Eye (tissue), 1 donor: ENCODE results near the gene GAPDH.
A peak's percentile ranks its signal among the peaks of the same experiment; 100 is the strongest.
"Not testable (repeated sequence)": the region's sequence is repeated elsewhere in the genome, so short reads cannot be mapped to it uniquely, and the experiment has no call there.

Experiments
- DNase-seq: peaks from one replicate; pipeline ENCODE4 v3.0.0-alpha.2; 2015

The GAPDH gene

DNA sequence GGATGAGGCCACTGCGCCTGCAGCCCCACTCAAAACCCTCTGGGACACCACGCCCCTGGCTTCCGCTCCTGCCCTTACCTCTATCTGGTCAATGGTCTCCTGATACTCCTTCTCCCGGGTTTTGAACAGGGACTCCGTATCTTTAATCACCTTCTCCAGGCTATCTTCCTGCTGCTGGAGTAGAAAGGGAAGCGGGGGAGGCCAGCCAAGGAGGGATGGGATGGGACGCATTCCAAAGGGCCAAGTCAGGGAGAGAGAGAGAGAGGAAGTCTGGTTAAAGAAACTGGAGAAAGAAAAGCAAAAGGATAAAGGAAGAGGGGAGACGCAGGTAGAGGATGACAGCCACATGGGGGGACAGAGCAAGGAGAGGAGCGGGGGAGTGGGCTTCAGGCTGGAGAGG, 13.7 kb downstream of the GAPDH start:
- no peak for DNase-seq

DNA sequence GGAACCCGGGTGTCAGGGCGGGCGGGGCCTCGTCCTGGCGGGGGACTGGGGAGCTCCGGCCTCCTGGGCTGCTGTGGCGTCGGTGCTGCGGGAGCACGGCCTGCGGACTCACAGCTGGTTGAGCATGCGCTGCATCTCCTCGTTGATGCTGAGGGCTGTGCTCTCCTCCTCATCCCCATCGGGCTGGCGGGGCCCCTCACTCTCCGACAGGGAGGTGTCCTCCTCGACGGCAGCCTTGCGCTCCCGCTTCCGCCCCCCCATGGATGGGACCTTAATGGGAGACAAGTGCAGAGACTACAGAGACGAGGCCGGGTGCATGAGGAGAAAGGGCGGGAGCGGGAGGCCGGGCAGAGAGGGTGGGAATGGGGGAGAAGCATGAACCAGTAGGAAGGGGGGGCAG, 14.2 kb downstream of the GAPDH start:
- DNase-seq: no peak

DNA sequence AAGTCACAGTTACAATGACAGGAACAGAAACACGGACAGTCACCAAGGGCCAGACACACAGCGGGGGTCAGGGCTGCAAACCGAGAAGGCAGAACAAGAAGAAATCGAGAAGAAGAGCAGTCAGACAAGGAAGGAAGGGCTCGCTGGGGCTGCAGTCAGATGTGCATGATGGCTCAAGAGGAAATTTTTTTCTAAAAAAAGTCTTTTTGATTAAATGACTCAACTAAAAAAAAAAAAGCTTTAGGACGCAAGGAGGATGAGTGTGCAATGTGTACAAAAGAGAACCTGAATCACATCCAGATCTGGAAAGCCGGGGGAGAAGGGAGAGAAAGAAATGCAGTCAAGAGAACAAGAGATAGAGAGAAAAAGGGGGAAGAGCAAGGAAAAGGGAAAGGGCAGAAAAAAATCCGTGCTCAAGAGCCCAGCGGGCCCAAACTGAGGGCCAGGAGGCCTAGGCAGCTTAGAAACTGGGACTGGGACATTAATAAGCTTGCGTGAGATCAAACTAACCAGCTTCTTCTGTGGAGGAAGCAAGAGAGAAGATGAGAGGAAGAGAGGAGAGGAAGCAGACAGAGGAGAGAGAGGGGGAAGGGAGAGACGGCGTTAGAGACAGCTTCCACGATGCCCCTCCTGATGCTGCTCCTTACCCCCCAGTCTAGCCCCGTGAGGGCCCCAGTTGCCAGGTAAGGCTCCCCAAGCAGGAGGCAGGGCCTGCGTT, 14.8 kb downstream of the GAPDH start:
- DNase-seq: no peak

DNA sequence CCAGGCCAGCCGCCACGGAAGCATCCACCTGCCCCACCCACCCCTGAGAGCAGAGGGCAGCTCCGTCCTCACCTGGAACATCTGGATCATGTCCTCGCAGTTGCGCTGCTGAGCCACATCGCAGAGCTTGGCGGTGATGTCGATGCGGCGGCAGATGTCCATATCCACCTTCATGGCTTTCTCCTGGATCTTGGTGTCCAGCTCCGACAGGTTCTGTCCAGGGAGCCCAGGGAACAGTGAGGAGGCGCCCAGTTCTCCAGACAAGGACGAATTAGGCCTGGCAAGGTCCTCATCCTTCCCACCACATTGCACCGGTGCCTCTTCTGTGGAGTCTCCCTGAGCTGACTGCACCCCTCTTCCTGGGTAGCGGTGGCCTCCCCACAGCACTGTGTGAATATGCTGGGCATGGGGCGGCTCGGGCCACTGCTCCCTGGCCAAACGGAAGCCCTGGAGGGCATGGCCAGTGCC, 15.4 kb downstream of the GAPDH start:
- DNase-seq: no peak

DNA sequence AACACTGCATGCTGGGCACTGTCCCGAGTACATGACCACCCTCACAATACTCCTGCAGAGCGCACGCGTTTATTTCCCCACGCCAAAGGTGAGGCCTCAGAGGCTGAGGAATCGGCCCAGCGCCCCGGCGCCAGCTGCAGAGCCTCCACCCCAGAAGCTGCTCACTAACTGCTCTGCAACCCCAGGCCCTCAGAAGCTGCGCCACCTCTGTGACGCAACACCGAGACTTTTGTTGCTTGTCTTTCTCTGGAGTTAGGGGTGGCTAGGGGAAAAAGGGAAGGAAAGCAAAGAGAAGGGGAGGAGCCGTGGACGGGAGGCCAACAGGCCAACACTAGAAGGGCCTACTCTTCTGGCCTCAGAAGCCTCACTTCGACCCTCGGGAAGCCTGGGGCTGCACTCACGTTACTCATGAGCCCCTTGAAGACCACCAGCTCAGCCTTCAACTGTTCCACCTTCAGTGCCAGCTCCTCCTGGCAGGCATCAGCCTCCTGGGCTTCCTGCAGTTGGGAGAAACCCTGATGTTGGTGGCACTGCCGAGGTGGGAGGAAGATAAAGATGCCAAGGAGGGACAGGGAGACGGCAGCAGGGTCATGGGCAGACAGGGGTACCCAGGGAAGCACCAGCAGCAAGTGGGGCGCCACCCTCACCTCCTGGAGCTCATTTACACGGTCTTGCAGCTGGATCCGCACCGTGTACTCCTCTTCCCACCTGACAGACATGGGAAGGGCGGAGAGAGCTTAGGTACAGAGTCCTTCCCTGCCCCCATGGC, 16.2 kb downstream of the GAPDH start:
- no peak for DNase-seq

DNA sequence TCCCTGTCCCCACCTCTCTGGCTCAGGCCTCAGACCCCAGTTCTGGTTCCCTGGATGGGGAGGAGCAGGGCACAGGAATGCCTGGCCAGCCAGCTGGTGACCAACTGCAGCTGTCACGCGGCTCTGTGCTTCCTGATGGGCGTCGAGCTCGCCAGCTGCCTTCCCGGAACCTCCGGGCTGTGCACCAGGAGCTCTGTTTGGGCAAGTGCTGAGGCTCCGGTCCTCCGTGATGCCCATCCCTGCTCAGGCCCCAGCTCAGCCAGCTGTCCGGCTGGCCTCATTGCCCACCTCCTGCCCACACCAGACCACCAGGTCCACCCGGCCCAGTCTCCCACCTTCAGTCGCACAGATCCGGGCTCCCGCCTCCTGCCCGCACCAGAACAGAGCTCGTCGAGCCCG, 16.7 kb downstream of the GAPDH start:
- DNase-seq: no peak

DNA sequence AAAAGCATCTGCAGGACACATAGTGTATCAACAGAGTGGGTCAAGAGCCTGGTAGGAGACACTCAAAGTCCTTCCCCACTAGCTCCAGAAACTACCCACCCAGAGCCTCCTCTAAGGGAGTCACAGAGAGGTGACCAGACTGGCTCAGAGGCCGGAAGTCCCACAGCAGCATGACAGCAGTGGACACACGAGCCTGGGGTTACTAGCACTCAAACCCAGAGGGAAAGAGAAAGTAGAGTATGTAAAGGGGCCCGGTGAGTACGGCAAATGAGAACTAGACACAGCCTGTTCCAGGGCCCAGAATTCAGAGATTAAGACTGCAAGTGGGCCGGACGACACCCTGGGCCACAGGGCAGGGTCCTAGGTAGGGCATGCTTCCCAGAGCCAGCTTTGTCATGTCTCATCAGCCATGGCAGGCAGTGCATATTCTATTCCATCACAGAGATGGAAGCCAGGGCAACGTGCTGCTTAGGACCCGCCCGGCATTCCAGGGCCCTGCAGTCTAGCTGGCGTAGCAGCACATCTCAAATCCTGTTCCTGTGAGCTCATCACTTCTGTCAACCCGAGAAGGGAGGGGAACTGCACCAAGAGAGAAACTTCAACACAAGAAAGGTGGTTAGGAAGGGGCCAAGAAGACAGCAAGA, 17.3 kb downstream of the GAPDH start:
- no peak for DNase-seq

DNA sequence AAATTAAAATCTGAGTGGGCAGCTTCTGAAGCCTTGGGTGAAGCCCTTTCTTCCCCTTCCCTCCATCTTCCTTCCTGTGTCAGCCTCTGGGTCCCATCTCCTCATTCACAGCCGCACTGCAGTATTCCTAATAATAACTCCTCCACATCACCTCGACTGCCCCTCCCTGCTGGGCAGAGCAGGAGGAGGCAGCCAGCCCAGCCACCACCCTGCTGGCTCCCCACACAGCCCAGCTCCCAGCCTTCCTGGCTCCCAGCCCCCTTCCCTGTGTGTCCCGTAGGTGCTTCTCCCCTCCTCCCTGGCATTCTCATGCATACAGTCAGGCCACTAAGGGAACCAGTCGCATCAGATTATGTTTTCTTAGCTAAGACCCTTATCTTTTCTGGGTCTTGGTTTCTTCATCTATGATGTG, 17.8 kb downstream of the GAPDH start:
- no peak for DNase-seq

DNA sequence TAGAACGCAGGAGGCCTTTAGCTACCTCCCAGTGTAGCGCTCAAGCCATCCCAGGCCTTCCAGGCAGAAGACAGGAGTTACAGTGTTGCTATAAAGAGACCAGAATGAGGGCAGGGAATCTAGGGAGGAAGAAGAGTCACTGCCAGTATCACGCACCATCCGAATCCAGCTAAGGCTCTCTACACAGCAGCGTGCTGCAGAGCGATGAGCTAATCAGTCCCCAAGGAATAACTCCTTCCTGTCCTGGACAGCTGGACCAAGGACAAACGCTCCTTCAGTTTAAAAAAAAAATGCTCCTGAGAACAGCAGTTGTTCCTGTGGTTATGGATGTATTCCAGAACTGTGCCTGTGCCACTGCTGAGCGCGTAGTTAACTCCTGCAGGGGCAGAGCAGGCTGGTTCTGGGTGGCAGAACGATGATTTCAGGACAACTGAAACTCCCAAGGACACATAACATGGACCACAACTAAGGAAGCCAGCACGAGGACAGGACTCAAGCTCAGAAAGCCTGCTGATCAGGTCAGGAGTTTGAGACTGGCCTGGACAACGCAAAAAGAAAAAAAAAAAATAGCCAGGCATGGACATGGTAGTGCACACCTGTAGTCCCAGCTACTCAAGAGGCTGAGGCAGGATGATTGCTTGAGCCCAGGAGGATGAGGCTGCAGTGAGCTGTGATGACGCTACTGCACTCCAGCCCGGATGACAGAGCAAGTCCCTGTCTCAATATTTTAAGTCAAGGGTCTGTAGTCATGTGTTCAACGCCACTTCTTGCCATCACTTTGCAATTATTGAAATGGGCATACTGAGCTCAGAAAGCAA, 18.9 kb downstream of the GAPDH start:
- DNase-seq: peak; percentile 55

DNA sequence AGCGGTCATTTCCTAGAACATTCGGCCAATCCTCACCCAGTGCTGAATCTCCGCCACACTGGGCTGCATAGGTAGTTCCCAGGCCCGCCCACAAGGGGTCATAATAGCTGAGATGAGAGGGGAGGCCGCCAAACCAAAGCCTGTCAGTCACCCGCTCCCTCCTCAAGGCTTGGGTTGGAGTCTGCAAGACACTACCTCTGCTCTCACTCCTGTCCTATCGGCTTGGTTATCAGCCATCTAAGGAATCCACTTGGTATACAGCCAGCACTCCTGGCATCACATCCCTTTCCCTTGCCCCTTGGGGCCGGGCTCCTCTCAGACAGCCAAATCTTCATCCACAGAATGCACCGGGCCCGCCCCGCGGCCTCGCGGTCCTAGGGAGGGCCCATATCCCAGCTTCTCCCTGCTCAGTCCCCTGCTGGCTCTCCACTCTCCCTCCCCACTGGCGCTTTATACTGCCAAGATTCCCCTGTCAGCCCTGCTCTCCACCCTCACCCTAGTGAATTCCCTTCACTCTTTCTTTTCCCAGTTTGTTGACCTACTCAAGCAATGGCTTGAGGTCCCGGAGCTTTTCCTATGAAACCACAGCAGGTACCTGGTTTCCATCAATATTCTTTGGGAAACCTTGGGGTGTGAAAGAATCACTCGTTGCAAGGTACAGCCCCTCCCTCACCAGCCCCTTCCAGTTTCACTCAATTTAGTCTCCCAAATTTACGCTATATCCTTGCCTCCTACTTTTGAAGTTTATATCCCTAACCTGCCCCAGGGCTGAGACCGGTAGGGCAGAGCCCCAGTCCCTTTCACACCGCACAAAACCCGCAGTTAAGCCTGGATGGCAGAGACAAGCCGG, 20.1 kb downstream of the GAPDH start:
- peak; percentile 93 for DNase-seq

DNA sequence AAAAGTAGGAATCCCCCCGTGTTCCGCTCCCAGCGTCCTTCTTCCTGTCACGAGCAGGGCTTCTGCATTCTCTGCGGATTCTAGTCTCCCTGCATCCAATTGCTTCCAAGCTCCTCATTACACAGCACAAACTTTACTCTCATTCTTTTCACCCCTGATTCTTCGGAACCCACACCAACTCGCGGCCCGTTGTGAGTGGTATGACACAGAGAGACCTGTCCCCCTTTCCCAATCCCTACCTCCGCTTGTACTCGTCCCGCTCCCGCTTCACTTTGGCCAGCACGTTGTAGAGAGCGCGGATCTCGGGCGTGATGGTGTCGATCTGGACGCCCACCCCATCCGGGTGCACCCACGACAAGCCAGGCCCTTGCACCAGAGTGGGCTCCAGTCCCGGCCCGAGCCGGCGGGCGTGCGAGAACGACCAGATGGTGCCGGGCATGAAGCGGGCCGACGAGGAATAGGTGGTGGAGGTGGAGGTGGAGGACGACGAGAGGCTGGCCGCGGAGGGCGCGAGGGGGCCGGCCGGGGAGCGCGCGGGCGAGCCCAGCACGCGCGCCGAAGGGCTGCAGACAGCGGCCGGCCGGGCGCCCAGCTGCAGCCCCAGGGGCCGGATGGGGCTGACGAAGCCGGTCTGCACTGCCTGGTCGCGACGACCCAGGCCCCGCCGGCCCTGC, 20.8 kb downstream of the GAPDH start:
- DNase-seq: no peak

DNA sequence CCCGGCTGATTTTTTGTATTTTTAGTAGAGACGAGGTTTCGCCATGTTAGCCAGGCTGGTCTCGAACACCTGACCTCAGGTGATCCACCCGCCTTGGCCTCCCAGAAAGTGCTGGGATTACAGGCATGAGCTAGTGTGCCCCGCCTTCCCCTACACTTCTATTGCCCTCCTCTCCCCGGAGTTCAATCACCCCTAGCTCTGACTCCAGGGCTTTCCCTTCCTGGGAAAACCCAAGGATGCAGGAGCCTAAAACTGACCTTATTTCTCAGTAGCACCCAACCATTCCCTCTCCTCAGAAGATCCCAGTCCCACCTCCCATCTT, 22.1 kb downstream of the GAPDH start:
- DNase-seq: not testable (repeated sequence)

DNA sequence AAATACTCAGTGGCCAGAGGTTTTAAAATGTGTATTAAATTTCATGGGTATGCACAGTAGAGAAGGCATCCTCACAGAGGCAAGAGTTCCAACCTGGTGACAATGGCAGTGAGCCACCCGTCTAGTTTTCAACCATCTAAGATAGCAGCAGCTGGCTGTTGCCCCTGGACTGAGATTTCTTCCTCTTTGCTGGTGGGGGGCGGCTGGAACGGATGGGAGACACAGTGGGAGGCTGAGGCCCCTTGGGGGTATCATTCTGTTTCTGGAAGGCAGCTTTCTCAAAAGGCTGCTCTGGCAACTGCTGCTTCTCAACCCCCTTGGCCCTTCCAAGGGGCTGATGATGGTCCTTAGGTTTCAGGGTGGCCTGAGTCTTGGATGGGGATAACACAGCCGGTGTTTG, 22.5 kb downstream of the GAPDH start:
- no peak for DNase-seq

DNA sequence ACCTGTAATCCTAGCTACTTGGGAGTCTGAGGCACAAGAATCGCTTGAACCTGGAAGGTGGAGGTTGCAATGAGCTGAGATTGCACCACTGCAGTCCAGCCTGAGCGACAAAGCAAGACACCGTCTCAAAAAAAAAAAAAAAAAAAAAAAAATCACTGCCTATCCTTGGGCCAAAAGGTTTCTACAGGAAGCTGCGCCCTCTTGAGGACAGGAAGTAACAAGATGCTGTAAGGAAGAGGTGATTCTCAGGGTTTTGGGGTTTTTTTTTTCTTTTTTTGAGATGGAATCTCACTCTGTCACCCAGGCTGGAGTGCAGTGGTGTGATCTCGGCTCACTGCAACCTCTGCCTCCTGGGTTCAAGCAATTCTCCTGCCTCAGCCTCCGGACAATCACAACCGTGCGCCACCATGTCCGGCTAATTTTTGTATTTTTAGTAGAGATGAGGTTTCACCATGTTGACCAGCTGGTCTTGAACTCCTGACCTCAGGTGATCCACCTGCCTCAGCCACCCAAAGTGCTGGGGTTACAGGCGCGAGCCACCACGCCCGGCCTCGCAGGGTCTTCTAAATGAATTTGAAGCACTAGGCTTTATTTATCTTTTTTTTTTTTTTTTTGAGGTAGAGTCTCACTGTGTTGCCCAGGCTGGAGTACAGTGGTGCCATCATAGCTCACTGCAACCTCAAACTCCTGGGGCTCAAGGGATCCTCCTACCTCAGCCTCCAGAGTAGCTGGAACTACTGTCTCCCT, 23.9 kb downstream of the GAPDH start:
- DNase-seq: peak; percentile 62

DNA sequence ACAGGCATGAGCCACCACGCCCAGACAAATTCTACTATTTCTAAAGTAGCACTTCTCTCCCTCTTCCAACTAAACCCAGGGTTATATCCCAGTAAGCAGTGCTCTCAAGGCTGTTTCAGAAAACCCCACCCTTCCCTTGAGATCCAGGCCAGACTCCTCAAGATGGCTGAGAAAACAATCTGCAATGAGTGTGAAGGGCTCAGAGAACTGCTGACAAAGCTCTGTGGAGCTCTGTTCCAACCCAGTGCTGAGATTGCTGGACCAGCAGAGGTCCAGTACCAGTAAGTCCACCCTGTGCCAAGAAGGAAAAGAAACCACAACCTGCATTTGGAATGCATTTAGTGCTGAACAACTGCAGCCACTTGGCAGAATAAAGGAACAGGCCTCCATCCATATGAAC, 25.2 kb downstream of the GAPDH start:
- DNase-seq: no peak

DNA sequence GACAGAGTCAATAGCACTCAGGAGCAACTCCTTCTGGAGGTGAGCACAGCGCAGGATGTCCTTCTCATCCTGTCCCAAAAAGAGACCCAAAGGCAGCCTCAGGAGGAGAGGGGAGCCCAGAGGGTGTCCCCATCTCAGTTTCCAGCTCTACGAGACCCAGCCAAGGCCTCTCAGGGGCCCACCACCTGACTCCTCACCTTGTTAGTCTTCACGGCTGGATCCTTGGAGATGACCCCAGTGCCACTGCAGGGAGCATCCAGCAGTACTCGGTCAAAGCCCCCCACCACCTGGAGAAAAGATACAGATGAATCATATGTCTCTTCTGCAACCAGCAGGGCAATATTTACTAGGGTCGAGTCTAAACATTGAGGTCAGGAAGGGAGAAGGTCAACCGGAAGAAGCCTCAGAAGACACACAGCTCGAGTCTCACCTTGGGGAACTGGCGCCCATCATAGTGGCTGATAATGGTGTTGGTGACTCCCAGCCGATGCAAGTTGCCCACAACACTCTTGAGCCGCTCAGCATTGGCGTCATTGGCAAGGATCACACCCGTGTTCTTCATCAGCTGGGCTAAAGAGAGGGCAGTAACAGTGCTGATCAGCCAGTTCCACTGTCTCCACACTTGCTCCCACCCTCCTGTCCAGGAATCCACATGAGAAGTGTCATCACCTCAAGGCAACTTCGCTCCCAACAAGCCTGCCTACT, 26.3 kb downstream of the GAPDH start:
- no peak for DNase-seq

DNA sequence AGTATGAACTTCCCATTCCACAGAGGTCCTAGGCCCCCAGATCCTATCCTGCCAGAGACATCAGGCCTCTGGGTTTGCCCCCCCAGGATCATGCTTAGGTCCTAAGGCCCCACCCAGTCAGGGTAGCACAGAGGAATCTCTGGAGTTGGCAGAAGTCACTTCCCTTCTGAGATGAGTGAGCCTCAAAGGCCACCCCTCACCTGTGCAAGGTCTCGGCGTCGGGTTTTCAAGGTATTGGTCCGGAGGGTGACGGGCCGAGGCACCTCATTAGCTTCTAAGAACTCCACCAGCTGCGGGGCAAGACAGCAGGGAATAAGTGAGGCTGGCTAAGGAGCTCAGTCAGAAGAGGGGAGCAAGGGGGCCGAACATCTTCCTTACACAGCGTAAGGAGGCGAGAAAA, 28.6 kb downstream of the GAPDH start:
- no peak for DNase-seq

DNA sequence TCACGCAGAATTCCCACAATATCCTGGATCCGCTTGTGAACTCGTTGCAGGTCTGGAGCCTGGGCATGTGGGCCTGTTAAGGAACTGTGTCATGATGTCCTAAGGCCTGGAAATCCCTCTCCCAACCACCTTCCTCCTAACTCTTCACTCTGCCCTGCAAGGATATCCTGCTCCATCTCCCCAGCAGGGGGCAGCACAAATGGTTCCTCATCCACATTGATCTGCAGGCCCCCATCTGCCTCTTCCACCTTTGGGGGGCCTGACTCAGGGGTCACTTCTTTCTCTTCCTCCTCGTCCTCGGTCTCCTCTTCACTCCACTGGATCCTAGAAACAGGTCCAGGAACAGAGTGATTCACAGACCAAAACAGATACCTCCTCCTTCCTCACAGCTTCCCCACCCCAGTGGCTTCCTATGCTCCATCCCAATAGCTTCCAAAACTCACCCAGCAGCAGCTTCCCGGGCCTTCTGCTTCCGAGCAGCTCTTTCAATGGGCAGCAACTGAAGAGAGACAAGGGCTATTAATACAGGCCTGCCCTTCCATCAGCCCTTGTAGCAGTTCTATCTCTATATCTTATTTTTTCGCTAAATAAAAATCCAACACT, 29.2 kb downstream of the GAPDH start:
- DNase-seq: peak; percentile 73

DNA sequence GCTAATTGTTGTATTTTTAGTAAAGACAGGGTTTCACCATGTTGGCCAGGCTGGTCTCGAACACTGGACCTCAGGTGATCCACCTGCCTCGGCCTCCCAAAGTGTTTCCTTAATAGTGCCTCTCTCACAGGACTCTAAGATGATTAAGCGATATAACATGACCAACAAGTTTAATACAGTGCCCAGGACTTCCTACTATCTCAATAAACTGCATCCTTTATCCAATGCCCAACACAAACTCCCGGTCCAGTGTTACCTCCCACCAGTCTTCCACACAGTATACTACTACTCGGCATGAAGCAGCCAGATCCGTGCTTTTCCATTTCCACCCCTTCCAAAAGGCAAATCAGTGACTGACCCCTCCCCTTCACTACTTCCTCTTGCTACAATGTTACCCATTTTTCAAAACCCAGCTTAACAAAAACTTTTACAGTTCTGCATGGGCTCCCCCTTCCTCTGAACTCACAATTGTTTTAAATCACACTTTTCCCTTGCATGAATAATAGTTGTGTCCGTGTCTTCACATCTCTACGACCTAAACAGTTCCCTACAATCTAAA, 32.9 kb downstream of the GAPDH start:
- no peak for DNase-seq
